GM23338 (cell line): ENCODE data around the gene TENM4. TPM values are rescaled to one million over a fixed set of nuclear protein-coding genes. Genes with fewer than 3 reads are reported as not detected.

Experiments
- ATAC-seq: fragments of 200-7000 bp; cut with Tn5 transposase; 3 replicates; pipeline ENCODE4 v1.9.1; 2020
- DNase-seq: peaks from one replicate; pipeline ENCODE4 v3.0.0-alpha.2; 2015; ENCODE audit warnings: low spot score
- H2AFZ ChIP-seq: fragments of 200-600 bp; sonication (generic); 2 replicates; pipeline ENCODE4 v1.8.0; 2016; ENCODE audit warnings: antibody characterized with exemption, mild to moderate bottlenecking, moderate library complexity
- H3F3A ChIP-seq: fragments of 200-600 bp; sonication (generic); replicated peaks from 2 replicates; pipeline ENCODE4 v1.8.0; 2017; ENCODE audit warnings: antibody characterized with exemption, mixed run types, low read depth
- H3K27ac ChIP-seq: fragments of 200-600 bp; sonication (generic); 2 replicates; pipeline ENCODE4 v1.6.1; 2016; ENCODE audit warnings: low read depth
- H3K27me3 ChIP-seq: fragments of 200-600 bp; sonication (generic); 2 replicates; pipeline ENCODE4 v1.8.0; 2016; ENCODE audit warnings: mild to moderate bottlenecking, mixed run types, moderate library complexity; ENCODE audit not compliant: insufficient read depth
- H3K36me3 ChIP-seq: fragments of 200-600 bp; sonication (generic); 2 replicates; pipeline ENCODE4 v1.8.0; 2016; ENCODE audit warnings: mild to moderate bottlenecking; ENCODE audit not compliant: insufficient read depth
- H3K4me1 ChIP-seq: fragments of 200-600 bp; sonication (generic); 2 replicates; pipeline ENCODE4 v1.8.0; 2016; ENCODE audit warnings: mild to moderate bottlenecking, moderate library complexity; ENCODE audit not compliant: insufficient read depth
- H3K4me2 ChIP-seq: fragments of 200-600 bp; sonication (generic); 2 replicates; pipeline ENCODE4 v1.7.1; 2017; ENCODE audit warnings: mixed run types
- H3K4me3 ChIP-seq: fragments of 200-600 bp; sonication (generic); 2 replicates; pipeline ENCODE4 v1.6.1; 2016; ENCODE audit warnings: mixed run types
- H3K79me2 ChIP-seq: fragments of 200-600 bp; sonication (generic); replicated peaks from 2 replicates; pipeline ENCODE4 v1.8.0; 2017; ENCODE audit warnings: mild to moderate bottlenecking; ENCODE audit not compliant: insufficient read depth
- H3K9me2 ChIP-seq: fragments of 200-600 bp; sonication (generic); 2 replicates; pipeline ENCODE4 v1.8.0; 2017; ENCODE audit not compliant: insufficient read depth
- H4K20me1 ChIP-seq: fragments of 200-600 bp; sonication (generic); replicated peaks from 2 replicates; pipeline ENCODE4 v1.8.0; 2017; ENCODE audit warnings: mild to moderate bottlenecking; ENCODE audit not compliant: insufficient read depth
- H3K27ac Mint-ChIP-seq: 2 replicates; pipeline ENCODE4 v1.8.0; 2020; ENCODE audit warnings: inconsistent platforms, mild to moderate bottlenecking, moderate library complexity, mixed read lengths
- H3K27me3 Mint-ChIP-seq: 3 replicates; pipeline ENCODE4 v1.8.0; 2022; ENCODE audit warnings: low read depth, mild to moderate bottlenecking, moderate library complexity, mixed read lengths, inconsistent platforms; ENCODE audit not compliant: insufficient read depth, poor library complexity
- H3K36me3 Mint-ChIP-seq: 3 replicates; pipeline ENCODE4 v1.8.0; 2021; ENCODE audit warnings: low read depth, mild to moderate bottlenecking, inconsistent platforms, moderate library complexity, mixed read lengths
- H3K4me1 Mint-ChIP-seq: 3 replicates; pipeline ENCODE4 v1.8.0; 2020; ENCODE audit warnings: mild to moderate bottlenecking, inconsistent platforms, mixed read lengths
- H3K4me3 Mint-ChIP-seq: 3 replicates; pipeline ENCODE4 v1.8.0; 2021; ENCODE audit warnings: moderate library complexity, mild to moderate bottlenecking, inconsistent platforms, mixed read lengths
- H3K9me3 Mint-ChIP-seq: 3 replicates; pipeline ENCODE4 v1.8.0; 2020; ENCODE audit warnings: moderate library complexity, mild to moderate bottlenecking, inconsistent platforms, mixed read lengths
- CTCF ChIP-seq, 2 experiments: fragments of 200-600 bp in 1 of 2; sonication (generic) in 1 of 2; conservative IDR thresholded peaks; 2 replicates each; pipeline versions ENCODE4 v1.5.1 to v1.6.1; 2016 to 2017; ENCODE audit warnings: antibody characterized with exemption in 2 of 2, low read depth in 2 of 2, mild to moderate bottlenecking in 2 of 2, moderate library complexity in 1 of 2
- ETS1 ChIP-seq: IDR thresholded peaks from 2 replicates; pipeline ENCODE4 v1.6.1; 2016; ENCODE audit warnings: antibody characterized with exemption
- EZH2 ChIP-seq: fragments of 200-600 bp; sonication (generic); IDR thresholded peaks from one replicate; pipeline ENCODE4 v1.8.0; 2017; ENCODE audit warnings: antibody characterized with exemption, mild to moderate bottlenecking, low read depth; ENCODE audit not compliant: unreplicated experiment
- EZH2phosphoT487 ChIP-seq: fragments of 200-600 bp; sonication (generic); IDR thresholded peaks from one replicate; pipeline ENCODE4 v1.8.1; 2018; ENCODE audit warnings: antibody characterized with exemption; ENCODE audit not compliant: unreplicated experiment
- JUNB ChIP-seq: IDR thresholded peaks from one replicate; pipeline ENCODE4 v1.6.1; 2016; ENCODE audit warnings: antibody characterized with exemption; ENCODE audit not compliant: unreplicated experiment
- POLR2AphosphoS5 ChIP-seq: IDR thresholded peaks from 2 replicates; pipeline ENCODE4 v1.6.1; 2016; ENCODE audit warnings: antibody characterized with exemption, low read depth
- REST ChIP-seq: IDR thresholded peaks from one replicate; pipeline ENCODE4 v1.6.1; 2018; ENCODE audit warnings: antibody characterized with exemption; ENCODE audit not compliant: unreplicated experiment
- STAT1 ChIP-seq: IDR thresholded peaks from one replicate; pipeline ENCODE4 v1.6.1; 2016; ENCODE audit warnings: antibody characterized with exemption; ENCODE audit not compliant: unreplicated experiment
- ZNF331 ChIP-seq: fragments of 250-450 bp; sonication (Bioruptor Pico); IDR thresholded peaks from 2 replicates; pipeline ENCODE4 v1.5.0; 2020; ENCODE audit warnings: low read depth, mild to moderate bottlenecking, moderate library complexity
- polyA plus RNA-seq: library from polyadenylated mRNA; unstranded; fragments of >200 nt; fragmentation: Nextera tagmentation; extraction: Ambion mirVana; gene quantifications from 2 replicates; pipeline ENCODE4 v1.2.1, GENCODE V29; 2016
- total RNA-seq: library from RNA; depleted of rRNA; stranded (reverse); fragments of >200 nt; shearing (Covaris generic); gene quantifications from 2 replicates; pipeline ENCODE4 v1.2.3, GENCODE V29; 2014

TENM4 gene
- total and polyA plus RNA-seq, 2 experiments from 2014 or later, result 7.3 TPM

- TF ChIP-seq ETS1 (no peak), STAT1 (no peak), EZH2phosphoT487 (no peak), CTCF (conservative IDR thresholded peaks at IDR 0.05; ENCODE audit: low read depth in 2 of 2) (no peak), EZH2 (no peak)
These were observed 395.0 kb downstream of the TENM4 start (continued) for GRCh38 chr11:79045800-79046304.

- Histone ChIP-seq H3K27me3 (no peaks in the 10 kb centered on the region), H3K27ac (no peak overlapping the region), H3F3A (no peaks in the 10 kb centered on the region), H4K20me1 (no peaks in the 10 kb centered on the region), H2AFZ (no peak overlapping the region), H3K36me3 (no peaks in the 10 kb centered on the region), H3K4me3 (no peak overlapping the region), H3K9me2 (0 out of 2 replicates have a peak, but pooled peaks cover 3% of the 10 kb centered on the region), H3K79me2 (no peaks in the 10 kb centered on the region), H3K4me2 (no peak overlapping the region), H3K4me1 (peaks cover under 1% of the 10 kb centered on the region; the same call in 1 of the 2 replicates)
- Mint-ChIP-seq H3K4me3 (no peak overlapping the region), H3K27me3 (no peaks in the 10 kb centered on the region), H3K4me1 (peaks cover 9% of the 10 kb centered on the region), H3K27ac (no peak overlapping the region), H3K36me3 (no peaks in the 10 kb centered on the region), H3K9me3 (no peaks in the 10 kb centered on the region)
- DNase-seq (no peak), ATAC-seq (peak; percentile 51)
- TF ChIP-seq REST (no peak), POLR2AphosphoS5 (no peak), CTCF (conservative IDR thresholded peaks at IDR 0.05; ENCODE audit: low read depth in 2 of 2) (no peak), EZH2 (no peak), ZNF331 (CRISPR knock-in tag) (no peak), JUNB (no peak)
These were observed 395.6 kb downstream of the TENM4 start for GRCh38 chr11:79045018-79045799.
